Liver (tissue), 9 donors: ENCODE results near the gene NCAPH2. TPM values are rescaled to one million over a fixed set of nuclear protein-coding genes. Genes with fewer than 3 reads are reported as not detected.

Experiments
- DNase-seq: peaks from one replicate; pipeline ENCODE4 v3.0.0-alpha.2; 2017; ENCODE audit warnings: low spot score
- H3K27ac ChIP-seq, 2 donors: one replicate each; pipeline ENCODE4 v1.7.0; 2013; ENCODE audit warnings: inconsistent platforms in 2 of 2, low read length in 2 of 2, control low read depth in 1 of 2, low read depth in 1 of 2, mild to moderate bottlenecking in 1 of 2
- H3K27me3 ChIP-seq, 4 donors: one replicate each; pipeline versions ENCODE4 v1.6.1 to v1.7.0; 2013; ENCODE audit warnings: low read length in 3 of 4, inconsistent platforms in 1 of 4, mild to moderate bottlenecking in 1 of 4, moderate library complexity in 1 of 4; ENCODE audit not compliant: control insufficient read depth in 4 of 4, insufficient read depth in 4 of 4
- H3K36me3 ChIP-seq, 4 donors: one replicate each; pipeline versions ENCODE4 v1.6.1 to v1.7.0; 2013; ENCODE audit warnings: low read length in 3 of 4, mild to moderate bottlenecking in 3 of 4, low read depth in 1 of 4, moderate library complexity in 1 of 4; ENCODE audit not compliant: control insufficient read depth in 4 of 4, insufficient read depth in 3 of 4
- H3K4me1 ChIP-seq, 4 donors: one replicate each; pipeline versions ENCODE4 v1.6.1 to v1.7.0; 2013; ENCODE audit warnings: low read length in 3 of 4, mild to moderate bottlenecking in 3 of 4, moderate library complexity in 1 of 4; ENCODE audit not compliant: control insufficient read depth in 4 of 4, insufficient read depth in 4 of 4
- H3K4me3 ChIP-seq, 3 donors: one replicate each; pipeline versions ENCODE4 v1.6.1 to v1.7.0; 2013; ENCODE audit warnings: low read length in 3 of 3, control low read depth in 1 of 3, low read depth in 1 of 3, mild to moderate bottlenecking in 1 of 3
- H3K9ac ChIP-seq, 2 donors: one replicate each; pipeline ENCODE4 v1.7.0; 2013; ENCODE audit warnings: low read length in 2 of 2, mild to moderate bottlenecking in 2 of 2, moderate library complexity in 2 of 2, control low read depth in 1 of 2, low read depth in 1 of 2
- H3K9me3 ChIP-seq, 4 donors: one replicate each; pipeline versions ENCODE4 v1.6.1 to v1.7.0; 2013; ENCODE audit warnings: low read length in 3 of 4; ENCODE audit not compliant: control insufficient read depth in 4 of 4
- EGR1 ChIP-seq, 2 donors: IDR thresholded peaks; 2 replicates each; pipeline ENCODE4 v1.6.1; 2016 to 2018; ENCODE audit warnings: antibody characterized with exemption in 2 of 2, low read depth in 2 of 2
- FOXA2 ChIP-seq: IDR thresholded peaks from 2 replicates; pipeline ENCODE4 v1.6.1; 2016; ENCODE audit warnings: antibody characterized with exemption
- GABPA ChIP-seq, 2 donors: IDR thresholded peaks in 1 of 2; conservative IDR thresholded peaks in 1 of 2; 2 replicates each; pipeline ENCODE4 v1.6.1; 2016; ENCODE audit warnings: antibody characterized with exemption in 2 of 2, mild to moderate bottlenecking in 1 of 2, moderate library complexity in 1 of 2
- HNF4A ChIP-seq, 2 donors: conservative IDR thresholded peaks; 2 replicates each; pipeline ENCODE4 v1.6.1; 2016; ENCODE audit warnings: antibody characterized with exemption in 2 of 2, mild to moderate bottlenecking in 2 of 2
- MAX ChIP-seq: IDR thresholded peaks from 2 replicates; pipeline ENCODE4 v1.6.1; 2016; ENCODE audit warnings: antibody characterized with exemption
- RAD21 ChIP-seq, 2 donors: IDR thresholded peaks; 2 replicates each; pipeline ENCODE4 v1.6.1; 2016; ENCODE audit warnings: antibody characterized with exemption in 2 of 2, mild to moderate bottlenecking in 2 of 2
- RXRA ChIP-seq, 2 donors: IDR thresholded peaks; 2 replicates each; pipeline ENCODE4 v1.6.1; 2017 to 2018; ENCODE audit warnings: antibody characterized with exemption in 2 of 2, mild to moderate bottlenecking in 1 of 2
- YY1 ChIP-seq: IDR thresholded peaks from 2 replicates; pipeline ENCODE4 v1.6.1; 2016; ENCODE audit warnings: antibody characterized with exemption, mild to moderate bottlenecking
- ZBTB33 ChIP-seq: IDR thresholded peaks from 2 replicates; pipeline ENCODE4 v1.6.1; 2016; ENCODE audit warnings: antibody characterized with exemption
- WGBS: extraction: QIAGEN DNeasy Blood & Tissue Kit; methylation state at CpG from one replicate; pipeline ENCODE4 v1.1.7; 2013; 5-methylcytosine and 5-hydroxymethylcytosine counted together
- polyA plus RNA-seq, 2 donors: library from polyadenylated mRNA; stranded (reverse) in 1 of 2; unstranded in 1 of 2; fragments of 200-250 nt in 1 of 2; fragments of >200 nt in 1 of 2; fragmentation: Nextera tagmentation in 1 of 2; extraction: Ambion mirVana in 1 of 2; gene quantifications; one replicate each; pipeline versions ENCODE4 v1.2.1 to v1.2.3, GENCODE V29; 2013 to 2015
- total RNA-seq, 2 donors: library from RNA; depleted of rRNA; stranded (reverse); fragments of >200 nt; gene quantifications; one replicate each; pipeline ENCODE4 v1.2.3, GENCODE V29; 2014
- TF ChIP-seq, protein P1 (sequence below): IDR thresholded peaks from 2 replicates; pipeline ENCODE4 v1.6.1; 2016; ENCODE audit warnings: antibody characterized with exemption, mild to moderate bottlenecking
- TF ChIP-seq, protein P2 (sequence below): fragments of 150-350 bp; IDR thresholded peaks from 2 replicates; pipeline ENCODE4 v1.5.1; 2017; ENCODE audit warnings: improper control_type of control experiment, low read depth, low read length; ENCODE audit not compliant: missing input control
- donor health status: healthy.
- donor health status: healthy.
- donor health status: healthy.
- donor health status: healthy.
- donor health status: healthy.

Gene NCAPH2
- total and polyA plus RNA-seq, 4 donors: 12.0 to 30.8 (median 13.9) TPM

DNA sequence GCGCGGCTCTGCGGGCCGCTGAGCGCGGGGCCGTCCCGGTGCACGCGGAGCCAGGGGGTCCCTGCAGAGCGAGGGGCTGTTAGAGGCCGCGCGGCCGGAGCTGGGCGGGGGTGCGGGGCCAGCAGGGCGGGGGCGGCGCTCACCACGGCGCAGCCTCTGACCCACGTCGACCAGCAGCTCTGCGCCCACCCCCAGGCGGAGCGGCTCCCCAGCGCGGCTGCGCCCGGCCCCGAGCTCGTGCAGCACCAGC, 17.8 kb downstream of the NCAPH2 start (continued):
- TF ChIP-seq, protein P1, sequence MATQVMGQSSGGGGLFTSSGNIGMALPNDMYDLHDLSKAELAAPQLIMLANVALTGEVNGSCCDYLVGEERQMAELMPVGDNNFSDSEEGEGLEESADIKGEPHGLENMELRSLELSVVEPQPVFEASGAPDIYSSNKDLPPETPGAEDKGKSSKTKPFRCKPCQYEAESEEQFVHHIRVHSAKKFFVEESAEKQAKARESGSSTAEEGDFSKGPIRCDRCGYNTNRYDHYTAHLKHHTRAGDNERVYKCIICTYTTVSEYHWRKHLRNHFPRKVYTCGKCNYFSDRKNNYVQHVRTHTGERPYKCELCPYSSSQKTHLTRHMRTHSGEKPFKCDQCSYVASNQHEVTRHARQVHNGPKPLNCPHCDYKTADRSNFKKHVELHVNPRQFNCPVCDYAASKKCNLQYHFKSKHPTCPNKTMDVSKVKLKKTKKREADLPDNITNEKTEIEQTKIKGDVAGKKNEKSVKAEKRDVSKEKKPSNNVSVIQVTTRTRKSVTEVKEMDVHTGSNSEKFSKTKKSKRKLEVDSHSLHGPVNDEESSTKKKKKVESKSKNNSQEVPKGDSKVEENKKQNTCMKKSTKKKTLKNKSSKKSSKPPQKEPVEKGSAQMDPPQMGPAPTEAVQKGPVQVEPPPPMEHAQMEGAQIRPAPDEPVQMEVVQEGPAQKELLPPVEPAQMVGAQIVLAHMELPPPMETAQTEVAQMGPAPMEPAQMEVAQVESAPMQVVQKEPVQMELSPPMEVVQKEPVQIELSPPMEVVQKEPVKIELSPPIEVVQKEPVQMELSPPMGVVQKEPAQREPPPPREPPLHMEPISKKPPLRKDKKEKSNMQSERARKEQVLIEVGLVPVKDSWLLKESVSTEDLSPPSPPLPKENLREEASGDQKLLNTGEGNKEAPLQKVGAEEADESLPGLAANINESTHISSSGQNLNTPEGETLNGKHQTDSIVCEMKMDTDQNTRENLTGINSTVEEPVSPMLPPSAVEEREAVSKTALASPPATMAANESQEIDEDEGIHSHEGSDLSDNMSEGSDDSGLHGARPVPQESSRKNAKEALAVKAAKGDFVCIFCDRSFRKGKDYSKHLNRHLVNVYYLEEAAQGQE: no peak
- TF ChIP-seq MAX: no peak
- TF ChIP-seq FOXA2: no peak

DNA sequence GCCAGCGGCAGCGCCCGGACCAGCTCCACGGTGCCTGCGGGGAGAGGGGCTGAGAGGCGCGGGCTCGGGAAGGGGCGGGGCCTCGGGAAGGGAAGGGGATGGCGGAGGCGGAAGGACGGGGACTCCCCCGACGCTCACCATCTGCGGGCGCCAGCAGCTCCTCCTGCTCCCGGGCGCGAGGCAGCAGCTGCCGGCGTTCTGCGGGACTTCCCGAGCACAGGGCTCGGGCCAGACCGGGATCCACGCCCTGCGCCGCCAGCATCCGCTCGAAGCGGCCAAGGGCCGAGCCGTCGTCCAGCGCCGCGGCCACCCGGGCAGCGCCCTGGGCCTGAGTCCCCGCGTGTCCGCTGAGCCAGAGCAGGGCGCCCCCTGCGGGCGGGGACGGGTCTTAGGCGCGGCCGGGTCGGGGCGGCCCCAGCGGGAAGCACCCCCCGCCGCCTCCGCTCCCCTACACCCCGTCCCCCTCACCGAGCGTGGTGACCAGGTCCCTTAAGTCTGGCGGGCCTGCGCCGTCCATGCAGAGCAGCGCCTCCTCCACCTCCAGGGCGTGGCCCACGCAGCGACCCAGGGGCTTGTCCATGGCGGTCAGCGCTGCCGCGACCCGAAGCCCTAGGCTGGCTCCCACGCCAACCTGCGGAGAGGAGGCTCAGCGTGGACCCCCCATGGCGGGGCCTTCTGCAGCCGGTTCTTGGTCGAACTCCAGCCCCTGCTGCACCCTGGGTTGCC, 18.2 kb downstream of the NCAPH2 start:
- WGBS: under 1% methylated on average over 77 of the region's 77 CpGs
- Histone ChIP-seq H3K4me1 (peaks cover 13 to 61% (median 31%) of the 10 kb centered on the region in 4 donors), H3K36me3 (peaks cover 9 to 25% (median 11%) of the 10 kb centered on the region in 4 donors), H3K9ac (peak overlapping the region; percentile 17 to 59), H3K9me3 (no peaks in the 10 kb centered on the region), H3K27ac (peak overlapping the region; percentile 92 to 96), H3K4me3 (peak overlapping the region; percentile 44 to 77 (median 73)), H3K27me3 (no peaks in the 10 kb centered on the region)
- TF ChIP-seq, protein P2, sequence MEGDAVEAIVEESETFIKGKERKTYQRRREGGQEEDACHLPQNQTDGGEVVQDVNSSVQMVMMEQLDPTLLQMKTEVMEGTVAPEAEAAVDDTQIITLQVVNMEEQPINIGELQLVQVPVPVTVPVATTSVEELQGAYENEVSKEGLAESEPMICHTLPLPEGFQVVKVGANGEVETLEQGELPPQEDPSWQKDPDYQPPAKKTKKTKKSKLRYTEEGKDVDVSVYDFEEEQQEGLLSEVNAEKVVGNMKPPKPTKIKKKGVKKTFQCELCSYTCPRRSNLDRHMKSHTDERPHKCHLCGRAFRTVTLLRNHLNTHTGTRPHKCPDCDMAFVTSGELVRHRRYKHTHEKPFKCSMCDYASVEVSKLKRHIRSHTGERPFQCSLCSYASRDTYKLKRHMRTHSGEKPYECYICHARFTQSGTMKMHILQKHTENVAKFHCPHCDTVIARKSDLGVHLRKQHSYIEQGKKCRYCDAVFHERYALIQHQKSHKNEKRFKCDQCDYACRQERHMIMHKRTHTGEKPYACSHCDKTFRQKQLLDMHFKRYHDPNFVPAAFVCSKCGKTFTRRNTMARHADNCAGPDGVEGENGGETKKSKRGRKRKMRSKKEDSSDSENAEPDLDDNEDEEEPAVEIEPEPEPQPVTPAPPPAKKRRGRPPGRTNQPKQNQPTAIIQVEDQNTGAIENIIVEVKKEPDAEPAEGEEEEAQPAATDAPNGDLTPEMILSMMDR: peak; percentile 51
- TF ChIP-seq HNF4A (conservative IDR thresholded peaks at IDR 0.05) (no peak), EGR1 (IDR thresholded peaks at IDR 0.05; ENCODE audit: low read depth in 2 of 2) (no peak), GABPA (IDR thresholded peaks at IDR 0.05 in 1 of 2, conservative IDR thresholded peaks at IDR 0.05 in 1 of 2) (no peak), YY1 (no peak)
- peak; percentile 78 for DNase-seq

DNA sequence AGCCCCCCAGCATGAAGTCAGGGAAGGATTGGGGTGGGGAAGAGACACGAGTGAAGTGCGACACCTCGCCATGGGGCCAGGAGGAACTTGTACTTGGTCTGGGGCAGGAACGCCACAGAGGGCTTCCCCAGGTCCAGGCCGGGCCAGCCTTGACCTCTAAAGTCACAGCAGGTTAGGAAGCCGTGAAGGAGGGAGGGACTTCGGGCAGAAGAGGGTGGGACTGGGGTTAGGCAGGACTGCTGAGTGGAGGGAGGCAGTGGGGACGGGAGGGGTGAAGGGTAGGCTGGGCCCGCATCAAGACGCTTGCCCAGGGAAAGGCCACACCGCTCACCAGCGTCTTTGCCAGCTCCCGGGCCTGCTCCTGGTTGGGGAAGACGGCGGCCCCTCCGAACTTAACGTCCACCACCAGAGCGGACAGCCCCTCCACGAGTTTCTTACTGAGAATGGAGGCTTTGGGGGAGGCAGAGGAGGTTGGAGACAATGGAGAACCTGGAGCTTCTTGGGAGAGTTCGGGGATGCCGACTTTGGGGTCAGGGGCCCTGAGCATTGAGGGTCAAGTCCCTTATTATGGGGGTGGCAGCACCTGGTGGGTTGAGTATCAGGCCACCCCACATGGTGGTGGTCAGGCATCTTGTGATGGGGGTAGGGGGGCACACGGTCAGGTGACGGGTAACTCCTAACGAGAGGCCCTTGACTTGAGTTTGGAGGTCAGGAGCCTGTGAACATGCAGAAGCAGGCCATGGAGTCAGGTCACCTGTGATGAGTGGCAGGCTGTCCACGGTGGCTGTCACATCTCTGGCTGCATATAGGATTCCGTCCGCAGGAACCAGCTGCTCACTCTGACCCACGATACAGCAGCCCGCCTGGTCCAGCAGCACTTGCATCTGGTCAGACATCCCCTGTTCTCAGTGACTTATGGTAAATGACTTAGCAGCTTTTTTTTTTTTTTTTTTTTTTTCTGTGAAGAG, 19.1 kb downstream of the NCAPH2 start:
- WGBS: 43% methylated on average over 29 of the region's 29 CpGs
- peak overlapping the region in 1 of 2 donors; percentile 59 for H3K9ac ChIP-seq

More for the DNA sequence above, 19.1 kb downstream of the NCAPH2 start:
- peak; percentile 56 for DNase-seq
- Histone ChIP-seq H3K27me3 (no peaks in the 10 kb centered on the region), H3K27ac (peak overlapping the region; percentile 92 to 96), H3K4me1 (peaks cover 13 to 62% (median 31%) of the 10 kb centered on the region in 4 donors), H3K36me3 (peaks cover 7 to 17% (median 10%) of the 10 kb centered on the region in 4 donors), H3K9me3 (no peaks in the 10 kb centered on the region), H3K4me3 (peak overlapping the region; percentile 20 to 77 (median 73))
- TF ChIP-seq GABPA (IDR thresholded peaks at IDR 0.05 in 1 of 2, conservative IDR thresholded peaks at IDR 0.05 in 1 of 2): no peak
- TF ChIP-seq, protein P2: no peak
- TF ChIP-seq HNF4A (conservative IDR thresholded peaks at IDR 0.05): peak; percentile 21 to 47
- peak; percentile 66 to 69 for TF ChIP-seq RXRA (IDR thresholded peaks at IDR 0.05)
- no peak for TF ChIP-seq ZBTB33
- TF ChIP-seq RAD21 (IDR thresholded peaks at IDR 0.05): no peak
- peak; percentile 45 for TF ChIP-seq YY1
